ENCODE data around the gene MAP3K4.

GRCh38 chr6:161038229-161039031 is 46.9 kb downstream of the MAP3K4 start:
- TF ChIP-seq POLR2A (IDR thresholded peaks at IDR 0.05) (no peak), CTCF (IDR thresholded peaks at IDR 0.05) (no peak)

Data from breast epithelium (tissue), 3 donors.